HG02798 (cell line): ENCODE measurements around the gene TCOF1.

Experiments
- ATAC-seq: cut with Tn5 transposase; IDR thresholded peaks from one replicate; pipeline ENCODE4 v1.9.1; 2021; ENCODE audit warnings: mild to moderate bottlenecking; ENCODE audit not compliant: unreplicated experiment, poor library complexity

TCOF1 gene

DNA sequence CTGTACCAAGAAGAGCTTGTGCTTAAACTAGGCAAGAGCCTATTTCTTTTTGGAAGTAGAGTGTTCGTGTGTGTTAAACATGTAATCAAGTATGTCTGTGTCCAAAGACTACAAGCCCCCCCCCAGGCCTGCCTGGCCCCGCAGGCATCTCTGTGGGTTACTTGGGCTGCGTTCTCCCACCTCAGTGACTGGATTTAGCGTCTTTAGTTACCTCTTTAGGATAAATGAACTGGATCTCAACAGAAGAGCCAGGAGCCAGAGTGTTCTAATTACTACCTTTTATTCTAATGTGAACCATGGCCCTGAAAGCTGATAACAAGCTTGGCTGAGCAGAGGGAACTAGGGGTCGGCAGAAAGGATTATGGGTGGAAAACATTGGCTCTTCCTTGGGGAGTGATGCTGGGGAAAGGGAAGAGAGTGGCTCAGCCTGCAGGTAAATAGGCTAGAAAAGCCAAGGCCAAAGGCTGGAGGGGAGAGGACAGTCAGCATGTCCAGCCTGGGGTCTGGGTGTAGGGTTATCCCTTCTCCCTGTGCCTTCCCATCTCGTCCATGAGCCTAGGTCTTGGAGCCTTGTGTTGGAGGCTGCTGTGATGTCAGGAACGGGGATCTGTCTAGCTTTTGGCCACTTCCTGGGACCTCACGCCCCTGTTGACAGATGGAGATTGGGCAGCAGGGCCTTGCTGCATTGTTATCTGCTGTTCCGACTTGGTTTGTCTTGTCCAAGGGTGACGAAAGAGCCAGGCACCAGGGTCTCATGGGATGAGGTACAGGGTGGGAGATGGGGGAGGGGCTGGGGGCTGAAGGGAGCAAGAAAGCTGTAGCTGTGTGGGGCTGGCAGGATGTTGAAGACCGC, 44.1 kb downstream of the TCOF1 start:
- ATAC-seq: no peak

DNA sequence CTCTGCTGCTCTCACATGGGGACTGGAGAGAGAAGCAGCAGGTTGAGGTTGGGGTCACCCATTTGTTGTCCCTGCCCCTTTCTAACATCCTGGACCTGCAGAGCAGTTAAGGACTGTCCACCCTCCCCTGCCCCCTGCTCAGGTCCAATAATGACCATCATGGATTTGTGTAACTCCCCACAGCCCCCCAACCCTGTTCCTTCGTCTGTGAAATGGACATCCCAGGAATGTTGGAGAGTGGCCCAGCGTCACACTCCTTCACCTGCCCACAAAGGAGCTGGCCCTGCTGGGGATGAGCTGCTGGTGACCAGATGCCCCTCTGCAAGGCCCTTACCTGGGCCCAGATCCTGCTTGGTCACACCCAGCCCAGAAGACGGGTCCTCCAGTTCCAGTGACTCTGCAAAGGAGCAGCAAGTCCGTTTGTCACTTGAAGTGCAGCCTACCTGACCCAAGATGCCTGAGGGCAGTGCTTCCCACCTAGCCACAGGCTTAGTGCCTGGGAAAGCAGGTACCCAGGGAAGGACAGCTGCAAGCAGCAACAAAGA, 44.8 kb downstream of the TCOF1 start:
- ATAC-seq: no peak

DNA sequence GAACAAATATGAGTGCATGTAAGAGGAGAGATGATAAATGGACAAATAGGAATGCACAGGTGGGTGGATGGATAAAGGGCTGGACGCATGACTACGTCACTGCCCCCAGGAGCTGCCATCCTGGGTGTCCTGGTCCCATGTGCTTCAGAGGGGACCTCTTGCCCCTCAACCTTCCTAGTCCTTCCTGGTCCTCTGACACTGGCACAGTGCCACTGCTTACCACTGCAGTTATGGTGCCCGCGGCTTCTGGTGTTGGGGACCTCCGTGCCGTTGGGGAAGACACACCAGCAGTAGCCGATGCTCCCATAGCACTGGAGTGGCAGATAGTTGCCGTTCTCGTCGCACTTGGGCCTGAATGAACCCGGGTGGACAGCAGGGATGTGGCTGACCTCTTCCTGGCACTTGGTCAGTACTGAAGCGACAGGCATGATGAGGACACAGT, 45.4 kb downstream of the TCOF1 start:
- ATAC-seq: no peak

DNA sequence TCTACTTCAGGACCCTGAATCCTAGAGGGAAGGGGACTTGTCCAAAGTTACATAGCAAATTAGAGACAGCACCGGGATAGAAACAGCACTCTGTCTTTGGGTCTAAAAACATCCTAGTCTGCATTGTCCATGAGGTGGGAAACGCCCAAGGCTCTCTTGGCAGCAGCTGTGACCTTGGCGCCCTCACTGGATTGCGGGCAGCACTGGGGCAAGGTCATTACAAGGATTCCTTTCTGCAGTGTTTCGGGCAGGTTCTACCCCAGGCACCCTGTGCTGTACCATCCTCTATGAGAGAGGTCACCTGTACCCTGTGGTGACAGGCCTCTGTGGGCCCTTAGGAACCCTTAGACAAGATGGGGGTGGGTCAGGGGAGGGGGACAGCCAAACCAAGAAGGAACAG, 46.6 kb downstream of the TCOF1 start:
- ATAC-seq: no peak

DNA sequence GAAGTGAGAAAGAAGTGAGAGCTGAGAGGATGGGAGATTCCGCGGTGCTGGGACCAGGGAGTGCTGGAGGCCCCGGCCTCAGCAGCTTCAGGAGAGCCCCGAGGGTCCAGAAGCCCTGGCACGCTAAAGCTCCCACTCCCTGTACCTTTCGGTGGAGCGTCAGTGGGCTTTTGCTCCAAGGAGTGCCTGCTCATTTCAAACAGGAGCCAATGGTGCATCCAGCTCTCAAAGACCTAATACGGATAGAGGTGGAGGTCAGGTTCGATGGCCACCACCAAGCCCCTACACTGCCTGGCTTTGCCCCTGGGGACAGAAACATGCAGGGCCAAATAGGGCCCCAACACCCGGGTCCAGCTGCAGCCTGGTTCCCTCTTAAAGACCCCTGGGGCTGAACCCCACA, 47.0 kb downstream of the TCOF1 start:
- no peak for ATAC-seq

DNA sequence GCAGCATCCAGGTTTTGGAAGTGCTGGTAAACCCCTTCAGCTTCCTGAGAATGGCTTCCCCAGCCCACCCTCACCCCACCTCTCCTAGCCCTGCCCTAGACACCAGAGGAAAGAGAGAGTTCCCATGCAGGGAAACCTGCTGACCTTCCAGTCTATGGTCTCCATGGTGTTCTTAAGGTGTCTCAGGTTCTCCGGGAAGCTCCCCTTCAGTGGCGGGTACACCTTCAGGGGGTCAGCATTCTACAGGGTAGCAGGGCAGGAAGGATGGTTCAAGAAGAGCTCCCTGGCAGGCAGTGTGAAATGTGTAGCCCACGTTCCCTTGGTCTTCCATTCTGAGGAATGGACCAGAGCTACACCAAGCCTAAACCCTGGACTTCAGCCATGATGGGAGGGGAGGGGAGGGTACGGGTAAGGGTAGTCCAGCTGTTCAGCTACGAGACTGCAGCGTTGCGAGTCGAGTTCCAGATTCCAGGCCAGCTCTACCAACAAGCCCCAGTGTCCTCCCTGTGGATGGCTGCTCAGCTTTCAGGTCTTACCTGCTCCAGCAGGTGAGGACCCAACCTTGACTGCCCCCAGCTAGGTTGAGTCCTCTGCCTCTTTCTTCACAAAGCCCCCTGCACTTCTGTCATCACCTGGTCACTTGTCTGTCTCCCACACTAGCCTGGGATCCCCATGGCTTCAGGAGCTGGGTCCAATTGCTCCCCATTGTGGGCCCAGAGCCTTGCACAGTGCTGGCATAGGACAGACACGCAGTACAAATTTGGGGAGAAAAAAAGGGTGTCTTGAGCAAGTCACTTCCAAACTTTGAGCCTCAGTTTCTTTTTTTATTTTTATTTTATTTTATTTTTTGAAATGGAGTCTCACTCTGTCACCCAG, 47.7 kb downstream of the TCOF1 start:
- ATAC-seq: no peak

DNA sequence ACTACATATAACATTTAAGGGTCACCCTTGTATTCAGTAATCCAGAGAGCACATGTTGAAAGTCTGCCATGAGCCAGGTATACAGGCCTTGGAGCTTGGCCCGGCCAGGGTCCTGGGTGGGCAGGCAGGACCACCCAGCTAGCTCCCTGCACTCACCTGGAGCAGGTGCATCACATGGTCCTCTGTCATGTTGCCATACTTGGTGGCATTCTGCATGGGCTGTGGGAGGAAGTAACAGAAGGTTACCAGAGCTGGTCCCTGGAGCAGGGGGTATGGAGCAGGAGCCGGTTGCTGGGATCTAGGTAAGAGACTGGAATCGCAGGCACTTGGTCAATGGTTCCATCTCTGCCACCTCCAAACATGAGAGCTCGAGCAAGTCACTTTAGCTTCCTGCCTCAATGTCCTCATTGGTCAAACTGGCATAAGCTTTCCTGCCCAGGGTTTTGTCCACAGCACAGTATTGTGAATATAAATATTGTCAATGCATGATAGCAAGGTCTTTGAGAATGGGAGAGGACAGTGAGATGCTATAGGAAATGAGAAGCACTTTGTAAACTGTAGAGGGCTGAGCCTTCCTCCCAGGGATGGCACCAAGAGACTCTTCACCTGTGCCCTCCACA, 48.7 kb downstream of the TCOF1 start:
- ATAC-seq: no peak

DNA sequence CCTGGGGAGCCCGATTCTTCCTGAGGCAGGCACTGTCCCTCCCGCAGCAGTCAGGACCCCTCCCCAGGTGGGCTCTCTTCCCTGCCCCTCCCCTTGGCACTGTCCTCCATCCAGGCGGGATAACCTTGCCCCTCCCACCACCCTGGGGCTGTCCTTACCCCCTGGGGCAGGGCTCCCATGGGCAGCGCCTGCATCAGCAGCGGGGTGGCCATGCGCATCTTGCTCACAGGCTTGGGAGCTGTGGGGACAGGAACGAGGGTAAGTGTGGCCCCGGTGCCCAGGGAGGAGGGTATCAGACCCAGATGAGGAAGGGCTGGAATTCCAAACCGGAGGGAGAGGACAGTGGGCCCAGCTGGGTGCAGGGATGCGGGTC, 49.2 kb downstream of the TCOF1 start:
- no peak for ATAC-seq

DNA sequence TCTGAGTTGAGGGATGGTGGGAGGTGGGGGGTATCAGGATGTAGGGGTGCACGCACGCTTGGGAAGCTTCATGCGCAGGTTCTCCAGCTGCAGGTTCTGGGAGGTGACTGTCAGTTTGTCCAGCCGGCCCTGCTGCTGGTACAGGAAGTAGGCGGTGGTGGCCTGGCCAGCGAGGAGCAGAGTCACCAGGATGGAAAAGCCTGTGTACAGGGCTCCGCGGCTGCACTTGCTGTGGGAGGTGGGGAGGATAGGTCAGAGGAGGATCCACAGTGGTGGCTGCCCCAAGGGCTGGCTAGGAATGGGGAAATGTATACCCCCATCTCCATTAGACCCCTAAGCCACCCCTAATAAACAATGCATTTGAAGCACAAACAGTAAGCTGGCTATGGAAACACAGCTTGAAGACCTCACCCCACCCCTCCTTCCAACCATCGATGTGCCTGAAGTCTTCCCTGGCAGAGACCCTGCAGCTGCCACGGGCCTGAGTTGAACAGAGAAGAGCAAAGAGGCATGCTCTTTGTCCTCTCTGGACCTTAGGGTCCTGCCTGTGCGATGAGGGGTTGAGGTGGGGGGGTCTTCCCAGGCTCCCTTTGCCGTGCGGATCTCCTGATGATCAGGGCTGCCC, 49.7 kb downstream of the TCOF1 start:
- ATAC-seq: no peak

DNA sequence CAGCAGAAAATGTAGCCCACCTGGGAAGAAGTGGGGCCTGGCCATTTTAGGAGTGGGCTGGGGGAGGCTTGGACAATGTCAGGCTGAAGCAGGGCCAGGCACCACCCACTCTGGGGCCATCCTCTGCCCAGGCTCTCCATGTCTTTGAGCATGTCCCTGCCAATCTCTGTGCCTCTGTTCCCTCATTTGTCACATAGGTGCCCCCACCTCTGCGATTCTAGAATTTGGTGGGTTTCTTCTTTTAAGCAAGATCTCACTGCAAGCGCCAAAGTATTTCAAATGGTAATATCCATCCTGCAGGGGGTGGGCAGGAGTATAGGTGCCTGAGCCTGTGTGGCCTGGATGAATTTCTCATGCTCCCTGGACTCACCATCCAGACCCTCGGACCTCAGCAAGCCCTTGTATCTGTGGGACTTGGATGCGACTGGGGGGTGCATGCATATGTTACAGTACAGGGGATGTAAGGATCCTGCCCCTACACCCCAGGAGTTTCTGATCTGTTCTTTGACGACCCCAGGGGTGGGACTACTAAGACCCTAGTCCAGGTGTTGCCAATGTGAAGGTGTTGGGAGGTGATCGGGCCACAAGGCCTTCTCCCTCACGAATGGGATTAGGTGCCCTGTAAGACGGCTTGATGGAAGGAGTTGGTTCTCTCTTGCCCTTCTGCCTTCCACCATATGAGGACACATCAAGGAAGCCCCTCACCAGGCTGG, 50.9 kb downstream of the TCOF1 start:
- no peak for ATAC-seq

DNA sequence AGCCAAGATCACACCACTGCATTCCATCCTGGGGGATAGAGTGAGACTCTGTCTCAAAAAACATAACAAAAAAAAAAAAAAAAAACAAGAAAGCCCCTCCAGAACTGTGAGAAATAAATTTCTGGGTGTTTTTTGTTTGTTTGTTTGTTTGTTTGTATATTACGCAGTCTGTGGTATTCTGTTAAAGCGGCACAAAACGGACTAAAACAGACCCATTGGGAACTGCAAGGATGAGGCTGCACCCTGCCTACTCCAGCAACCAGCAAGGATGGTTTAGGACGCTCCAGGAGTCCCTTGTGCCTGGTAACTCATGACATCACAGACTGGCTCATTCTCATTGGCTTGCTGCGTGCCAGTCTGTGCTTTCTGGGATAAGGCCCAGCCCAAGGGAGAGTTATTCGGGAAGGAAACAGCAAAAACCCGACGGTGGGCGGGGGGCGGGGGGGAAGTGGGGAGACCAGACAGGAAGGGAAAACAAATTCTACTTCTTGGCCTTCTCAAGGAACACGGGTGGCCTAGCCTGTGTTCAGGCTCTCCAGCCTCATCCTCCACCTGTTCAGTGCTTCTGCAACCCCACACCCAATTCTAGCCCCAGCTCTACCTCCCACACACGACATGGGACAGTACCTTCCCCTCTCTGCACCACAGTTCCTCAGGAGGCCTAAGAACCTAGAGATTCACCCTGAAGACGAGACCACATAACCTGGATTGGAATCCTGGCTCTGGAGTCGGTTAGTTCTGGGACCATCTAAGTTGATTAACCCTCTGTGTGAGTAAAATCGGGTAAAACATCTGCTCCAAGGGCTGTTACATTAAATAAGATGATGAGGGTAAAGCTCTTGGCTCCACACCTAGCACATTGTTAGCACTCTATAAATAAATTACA, 52.4 kb downstream of the TCOF1 start:
- peak; percentile 30 for ATAC-seq

DNA sequence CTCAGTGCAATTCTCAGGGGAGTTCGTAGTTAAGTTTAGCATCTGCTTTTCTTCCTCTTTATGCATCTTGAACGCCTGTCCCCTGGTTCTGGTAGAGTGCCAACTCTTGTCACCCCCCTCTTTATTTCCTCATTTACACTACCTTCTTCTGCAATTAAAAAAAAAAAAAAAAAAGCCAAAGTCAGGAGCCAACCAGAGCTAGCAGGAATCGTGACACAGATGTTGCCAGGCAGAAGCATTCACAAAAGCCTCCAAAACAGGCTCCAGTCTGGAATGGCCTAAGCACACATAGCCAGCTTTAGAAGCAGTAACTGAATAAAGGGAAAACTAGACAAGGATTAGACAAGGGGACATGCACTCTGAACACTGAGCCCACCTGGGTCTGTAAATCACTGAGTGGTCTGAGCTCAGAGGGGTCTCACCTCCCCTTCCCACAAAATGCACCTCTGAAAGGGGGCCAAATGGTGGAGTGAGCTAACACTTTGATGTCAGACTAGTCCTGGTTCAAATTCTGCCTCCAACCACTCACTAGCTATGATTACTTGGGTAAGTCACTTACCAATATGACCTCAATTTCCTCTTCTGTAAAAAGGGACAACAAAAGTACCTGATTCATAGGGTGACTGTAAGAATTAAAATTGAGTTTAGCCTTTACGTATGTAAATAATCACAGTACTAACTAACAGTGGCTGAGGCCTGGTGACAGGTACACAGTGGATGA, 53.2 kb downstream of the TCOF1 start:
- ATAC-seq: no peak

DNA sequence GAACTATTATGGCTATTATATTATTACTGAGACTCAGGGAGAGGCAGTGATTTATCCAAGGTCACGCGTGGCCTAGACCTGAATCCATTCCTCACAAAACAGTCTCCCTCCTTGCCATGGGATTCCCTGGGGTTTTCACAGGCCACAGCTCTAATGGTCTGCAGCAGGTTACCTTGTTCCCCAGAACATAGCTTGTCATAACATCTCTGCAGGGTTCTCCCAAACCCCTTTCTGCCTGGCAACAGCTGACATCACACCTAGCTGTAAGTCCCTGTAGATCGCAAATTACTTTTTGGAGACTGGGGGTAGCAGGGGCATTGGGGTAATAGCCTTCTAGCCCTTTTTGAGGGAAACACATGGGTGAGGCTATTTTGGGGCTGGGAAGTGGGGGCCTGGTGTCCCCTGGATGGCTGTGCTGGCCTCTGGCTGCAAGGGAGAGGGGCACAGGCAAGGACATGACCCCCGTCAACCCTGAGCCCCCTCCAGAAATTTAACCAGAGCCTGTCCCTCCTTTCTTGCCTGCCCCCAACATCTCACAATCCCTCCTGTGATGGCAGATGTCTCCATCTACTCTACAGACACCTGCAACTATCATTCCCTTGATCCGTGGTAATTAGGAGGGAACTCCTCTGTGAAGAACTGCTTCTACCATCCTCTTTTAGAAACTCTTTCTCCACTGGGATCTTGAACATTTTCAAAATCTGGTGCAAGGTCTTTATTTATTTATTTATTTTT, 53.9 kb downstream of the TCOF1 start:
- peak; percentile 11 for ATAC-seq

DNA sequence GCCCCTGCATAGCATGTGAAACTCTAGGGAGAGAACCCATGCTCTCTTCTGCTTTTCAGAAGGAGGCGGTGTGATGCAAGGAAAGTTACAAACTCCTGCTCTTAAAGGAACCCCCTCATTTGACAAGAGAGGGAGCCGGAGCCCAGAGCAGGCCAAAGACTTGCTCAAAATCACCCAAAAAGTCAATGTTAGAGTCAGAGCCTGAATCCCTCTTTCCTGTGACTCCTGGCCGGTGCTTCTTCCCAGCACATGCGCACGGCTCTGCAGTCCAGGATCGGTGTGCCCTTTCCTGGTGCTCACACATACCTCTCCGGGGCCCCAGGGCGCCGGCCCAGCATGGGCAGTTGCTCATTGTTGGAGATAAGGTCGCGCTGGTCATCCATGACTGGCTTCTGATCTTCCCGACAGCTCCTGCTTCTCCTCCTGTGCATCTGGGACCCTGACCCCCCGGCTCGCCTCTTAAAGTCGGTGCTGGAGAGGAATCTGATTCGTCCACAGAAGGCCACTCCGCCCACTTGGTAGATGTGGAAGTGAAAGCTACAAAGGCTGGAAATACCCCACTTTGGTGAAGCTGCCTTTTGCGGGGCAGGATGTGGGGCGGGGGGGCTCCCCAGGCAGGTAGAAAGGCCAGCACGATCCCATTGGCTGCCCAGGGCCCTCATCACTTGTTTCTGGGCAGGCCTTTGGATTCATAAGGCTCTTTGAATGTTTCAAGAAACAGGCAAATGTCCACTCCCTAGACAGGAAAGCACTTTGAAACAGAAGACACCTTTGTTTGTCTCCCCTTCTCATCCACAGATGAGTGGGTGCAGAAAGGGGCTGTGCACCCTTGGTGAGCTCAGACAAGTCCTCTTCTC, 55.0 kb downstream of the TCOF1 start, which contains the start of gene CD74:
TSS of gene CD74 (minus strand) at position 592 of the 857 bp plus-strand sequence. CDS start at position 431, 161 bp downstream.
- peak; percentile 80 for ATAC-seq

DNA sequence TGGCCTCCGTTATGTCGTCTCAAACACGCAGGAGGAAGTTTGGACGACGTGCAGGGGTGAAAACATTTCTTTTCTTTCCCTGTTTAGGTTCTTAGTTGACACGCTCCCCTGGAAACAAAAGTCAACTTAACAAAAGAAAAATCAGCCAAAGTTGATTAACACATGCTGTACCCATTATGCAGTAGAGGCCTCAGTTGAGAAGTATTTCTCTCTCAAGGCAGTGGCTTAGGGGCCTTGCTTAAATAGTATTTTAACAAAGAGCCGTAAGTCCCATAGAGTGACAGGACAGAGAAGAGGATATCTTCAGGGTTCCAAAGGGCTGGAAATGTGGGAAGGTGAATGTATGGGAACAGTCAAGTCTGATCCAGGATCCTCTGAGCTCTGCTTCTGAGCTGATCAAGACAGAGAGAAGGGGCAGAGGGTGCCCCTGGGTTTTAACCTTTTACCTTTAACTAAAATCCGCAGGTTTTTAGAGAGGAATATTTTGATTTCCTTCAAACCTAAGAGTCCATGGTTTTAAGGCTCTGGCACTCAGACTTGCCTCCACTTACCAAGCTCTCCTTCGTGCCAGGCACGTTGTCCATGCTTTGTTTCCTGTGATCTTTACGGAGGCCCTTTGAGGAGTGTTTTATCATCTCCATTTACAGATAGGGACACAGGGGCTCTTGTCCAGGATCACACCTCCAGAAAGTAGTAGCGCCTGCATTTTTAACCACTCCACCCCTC, 55.8 kb downstream of the TCOF1 start:
- no peak for ATAC-seq
